Superior temporal gyrus (tissue), 1 donor: ENCODE results near the gene PHLDA2.
"Not testable (repeated sequence)": the region's sequence is repeated elsewhere in the genome, so short reads cannot be mapped to it uniquely, and the experiment has no call there.

Experiments
- DNase-seq: peaks from one replicate; pipeline ENCODE4 v3.0.0-alpha.2; 2016; ENCODE audit errors: extremely low spot score

The PHLDA2 gene

DNA sequence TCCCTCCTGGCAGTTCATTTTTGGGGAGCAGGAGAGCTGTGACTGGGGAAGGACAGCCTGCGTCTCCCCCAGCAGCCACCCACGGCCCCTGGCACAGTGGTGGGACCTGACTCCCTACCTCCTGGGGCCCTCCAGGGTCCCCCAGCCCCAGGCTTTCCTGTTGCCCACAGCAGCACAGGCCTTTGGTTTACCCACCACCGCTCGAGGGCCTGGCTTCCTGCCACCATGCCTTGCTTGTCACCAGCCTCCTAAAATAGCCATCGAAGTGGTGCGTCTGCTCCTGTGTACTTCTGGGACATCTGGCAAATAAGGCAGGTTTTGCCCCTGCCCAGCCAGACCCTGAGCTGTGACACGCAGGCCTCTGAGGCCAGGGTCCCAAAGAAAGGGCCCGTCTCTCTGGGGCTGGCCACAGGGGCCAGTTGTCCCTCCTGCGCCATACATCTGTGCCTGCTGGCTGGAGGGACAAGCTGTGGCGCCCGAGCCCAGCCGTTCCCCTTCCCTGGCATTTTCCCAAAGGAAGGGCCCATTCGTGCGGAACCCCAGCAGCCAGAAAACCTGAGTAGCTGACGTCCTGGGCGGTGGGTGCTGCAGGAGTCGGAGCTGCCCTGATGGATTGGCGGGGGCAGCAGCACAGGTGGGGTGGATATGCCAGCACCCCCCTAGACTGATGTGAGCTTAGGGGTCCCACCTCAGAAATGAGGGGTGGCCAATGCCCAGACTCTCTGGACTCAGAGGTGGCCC lies 14.6 kb downstream of the PHLDA2 start:
- peak; percentile 24 for DNase-seq

DNA sequence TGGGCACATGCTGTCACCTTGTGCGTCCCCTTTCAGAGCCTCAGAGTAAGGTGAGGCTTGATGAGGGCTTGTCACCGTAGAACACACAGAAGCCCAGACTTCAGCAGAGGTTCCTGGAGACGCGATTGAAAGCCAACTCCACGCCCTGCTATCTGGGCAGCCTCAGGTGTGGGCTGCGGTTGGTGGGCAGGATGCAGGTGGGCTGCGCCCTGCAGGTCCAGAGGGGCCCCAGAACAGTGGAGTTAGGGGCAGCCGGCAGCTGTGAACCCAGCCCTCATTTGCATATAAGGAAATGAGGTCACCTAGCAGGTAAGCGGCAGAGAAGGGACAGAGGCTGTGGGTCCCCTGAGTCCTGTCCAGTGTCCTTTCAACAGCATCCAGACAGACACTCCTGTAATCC lies 15.4 kb downstream of the PHLDA2 start:
- DNase-seq: no peak

DNA sequence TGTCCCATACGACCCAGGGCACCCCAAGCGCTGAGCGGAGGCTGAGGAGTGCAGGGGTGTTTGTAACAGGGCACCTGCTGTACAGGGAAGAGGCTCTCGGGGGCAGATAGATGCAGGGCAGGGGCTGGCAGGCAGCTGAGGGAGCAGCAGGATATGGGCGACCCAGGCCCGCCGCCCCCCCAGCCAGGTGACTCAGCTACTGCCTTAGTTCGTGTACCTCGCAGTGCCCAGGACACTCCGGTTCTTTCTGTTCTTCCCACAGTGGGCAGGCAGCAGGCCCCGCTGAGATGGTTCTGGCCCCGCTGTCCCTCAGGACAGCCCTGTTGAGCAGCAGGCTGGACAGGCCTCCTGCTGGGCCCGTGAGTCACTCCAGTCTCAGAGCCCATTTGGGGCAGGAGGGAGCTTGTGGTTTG lies 16.2 kb downstream of the PHLDA2 start:
- DNase-seq: no peak

DNA sequence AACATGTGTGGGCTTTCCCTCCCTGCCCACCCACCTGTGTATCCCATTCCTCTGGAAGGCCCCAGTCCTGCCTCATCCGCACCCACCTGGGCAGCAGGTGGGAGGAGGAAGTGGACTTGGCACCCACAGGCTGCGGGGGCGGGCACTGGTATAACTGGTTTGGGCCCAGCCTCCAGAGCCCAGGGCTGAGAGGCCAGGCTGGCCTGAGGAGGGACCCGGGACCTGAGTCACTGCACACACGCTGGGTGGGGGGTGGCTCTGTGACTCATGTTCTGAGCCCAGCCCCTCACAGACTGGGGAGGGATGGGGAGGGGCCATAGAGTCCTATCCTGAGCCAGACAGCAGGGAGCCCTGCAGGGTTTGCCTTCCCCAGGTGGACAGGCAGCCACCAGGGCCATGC lies 16.7 kb downstream of the PHLDA2 start:
- DNase-seq: no peak

GRCh38 chr11:2911785-2912391 lies 17.3 kb downstream of the PHLDA2 start:
- DNase-seq: no peak

DNA sequence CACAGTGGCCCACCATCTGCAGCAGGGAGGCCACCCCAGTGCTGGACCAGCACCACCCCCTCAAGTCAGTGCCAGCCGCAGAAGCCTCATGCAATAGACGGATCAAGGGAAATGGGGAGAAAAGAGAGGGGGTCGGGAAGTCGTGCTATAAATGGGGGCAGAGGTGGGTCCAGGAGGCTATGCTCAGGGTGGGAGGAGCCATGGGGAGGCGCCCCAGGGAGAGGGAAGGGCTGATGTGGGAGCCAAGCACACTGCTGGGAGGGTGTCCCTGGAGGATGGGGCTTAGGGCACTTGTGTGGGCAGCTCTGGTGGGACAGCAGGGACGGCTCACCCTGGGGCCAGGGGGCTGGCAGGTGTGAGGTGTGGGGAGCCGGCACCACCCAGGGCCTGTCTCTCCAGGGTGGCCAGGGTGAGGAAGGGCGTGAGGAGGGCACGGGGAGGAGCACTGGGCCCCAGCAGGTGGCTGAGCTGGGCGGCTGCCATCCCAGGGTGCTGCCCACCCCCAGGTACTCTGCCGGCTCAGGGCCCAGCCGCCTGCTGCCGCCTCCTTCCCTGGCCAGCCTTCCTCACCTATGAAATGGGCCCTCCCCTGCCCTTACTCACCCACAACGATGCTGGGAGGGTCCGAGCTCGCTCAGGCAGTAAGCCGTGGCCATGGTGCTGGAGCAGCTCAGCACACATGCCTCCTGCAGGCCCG lies 18.0 kb downstream of the PHLDA2 start:
- no peak for DNase-seq

- no peak for DNase-seq
Measured at GRCh38 chr11:2910401-2910955, 18.7 kb downstream of the PHLDA2 start.

DNA sequence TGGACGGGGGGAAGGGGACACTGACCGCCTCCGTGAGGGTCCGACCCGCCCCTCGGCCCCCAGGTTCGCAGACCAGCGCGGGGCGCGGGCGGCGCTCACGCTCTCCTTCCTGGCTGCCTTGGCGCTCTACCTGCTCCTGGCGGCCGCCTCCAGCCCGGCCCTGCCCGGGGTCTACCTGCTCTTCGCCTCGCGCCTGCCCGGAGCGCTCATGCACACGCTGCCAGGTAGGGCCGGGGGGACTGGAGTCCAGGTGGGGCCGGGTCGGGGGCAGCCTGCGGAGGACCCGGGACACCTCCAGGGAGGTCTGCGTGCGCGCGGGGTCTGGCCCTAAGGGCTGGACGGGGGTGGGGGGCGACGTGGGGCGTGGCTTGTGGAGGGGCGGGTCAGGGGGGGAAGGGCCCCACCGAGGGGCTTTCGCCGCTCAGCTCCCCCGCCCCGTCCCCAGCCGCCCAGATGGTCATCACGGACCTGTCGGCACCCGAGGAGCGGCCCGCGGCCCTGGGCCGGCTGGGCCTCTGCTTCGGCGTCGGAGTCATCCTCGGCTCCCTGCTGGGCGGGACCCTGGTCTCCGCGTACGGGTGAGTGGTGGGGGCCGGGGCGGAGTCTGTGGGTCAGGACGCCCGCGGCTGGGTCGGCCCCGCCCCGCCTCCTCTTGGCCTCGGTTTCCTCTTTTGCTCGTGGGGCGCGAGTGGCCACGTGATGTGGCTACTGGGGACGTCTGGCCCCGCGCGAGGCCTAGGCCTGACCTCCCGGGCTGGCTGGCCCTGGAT lies 19.9 kb downstream of the PHLDA2 start:
- DNase-seq: no peak

GRCh38 chr11:2908130-2908529 lies 21.1 kb downstream of the PHLDA2 start:
- DNase-seq: no peak

GRCh38 chr11:2905299-2905698 lies 23.9 kb downstream of the PHLDA2 start:
- not testable (repeated sequence) for DNase-seq

DNA sequence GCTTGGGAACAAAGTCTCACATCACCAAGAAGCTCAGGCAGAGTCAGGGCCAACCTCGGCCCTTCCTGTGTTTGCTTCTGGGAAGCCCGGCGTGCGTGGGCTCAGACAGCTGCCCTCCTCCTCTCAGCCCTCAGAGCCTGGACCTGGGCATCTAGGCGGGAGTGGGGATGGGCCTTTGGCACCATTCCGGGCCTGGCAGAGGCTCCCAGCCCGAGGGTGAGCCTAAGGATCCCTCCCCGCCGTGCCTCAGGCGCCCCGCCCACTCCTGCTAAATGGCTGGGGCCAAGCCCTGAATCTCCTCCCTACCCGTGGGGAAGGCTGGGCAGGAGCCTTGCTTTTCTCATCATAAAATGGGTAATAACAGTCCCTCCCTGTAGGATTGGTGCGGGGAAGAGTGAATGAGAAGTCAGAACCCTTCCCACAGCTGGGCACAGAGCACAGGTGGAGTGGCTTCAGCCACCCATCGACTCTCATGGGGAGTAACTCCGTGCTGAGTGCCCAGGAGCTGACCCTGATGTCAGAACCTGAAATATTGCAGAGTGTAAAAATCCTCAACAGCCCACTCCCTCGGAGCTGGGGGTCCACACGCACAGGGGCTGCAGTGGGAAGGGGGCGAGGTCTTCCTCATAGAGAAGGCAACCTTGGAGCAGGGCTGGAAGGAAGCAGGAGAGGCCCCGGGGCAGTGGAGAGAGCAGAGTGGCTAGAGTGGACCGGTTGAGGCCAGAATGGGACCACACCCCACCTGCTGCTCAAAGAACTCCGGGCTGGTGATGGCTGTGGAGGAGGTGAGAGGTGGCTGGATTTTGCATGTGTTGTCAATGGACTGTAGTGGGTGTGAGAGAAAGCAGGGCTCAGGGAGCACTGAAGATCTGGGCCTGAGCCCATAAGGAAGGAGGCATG lies 24.8 kb downstream of the PHLDA2 start:
- no peak for DNase-seq

GRCh38 chr11:2903672-2904011 lies 25.6 kb downstream of the PHLDA2 start:
- no peak for DNase-seq

GRCh38 chr11:2902784-2903671 lies 26.2 kb downstream of the PHLDA2 start:
- no peak for DNase-seq

GRCh38 chr11:2901854-2902783 lies 27.1 kb downstream of the PHLDA2 start:
- DNase-seq: peak; percentile 55

- no peak for DNase-seq
Measured at GRCh38 chr11:2901196-2901796, 27.9 kb downstream of the PHLDA2 start.

- DNase-seq: no peak
Measured at GRCh38 chr11:2899080-2899783, 30.0 kb downstream of the PHLDA2 start.

DNA sequence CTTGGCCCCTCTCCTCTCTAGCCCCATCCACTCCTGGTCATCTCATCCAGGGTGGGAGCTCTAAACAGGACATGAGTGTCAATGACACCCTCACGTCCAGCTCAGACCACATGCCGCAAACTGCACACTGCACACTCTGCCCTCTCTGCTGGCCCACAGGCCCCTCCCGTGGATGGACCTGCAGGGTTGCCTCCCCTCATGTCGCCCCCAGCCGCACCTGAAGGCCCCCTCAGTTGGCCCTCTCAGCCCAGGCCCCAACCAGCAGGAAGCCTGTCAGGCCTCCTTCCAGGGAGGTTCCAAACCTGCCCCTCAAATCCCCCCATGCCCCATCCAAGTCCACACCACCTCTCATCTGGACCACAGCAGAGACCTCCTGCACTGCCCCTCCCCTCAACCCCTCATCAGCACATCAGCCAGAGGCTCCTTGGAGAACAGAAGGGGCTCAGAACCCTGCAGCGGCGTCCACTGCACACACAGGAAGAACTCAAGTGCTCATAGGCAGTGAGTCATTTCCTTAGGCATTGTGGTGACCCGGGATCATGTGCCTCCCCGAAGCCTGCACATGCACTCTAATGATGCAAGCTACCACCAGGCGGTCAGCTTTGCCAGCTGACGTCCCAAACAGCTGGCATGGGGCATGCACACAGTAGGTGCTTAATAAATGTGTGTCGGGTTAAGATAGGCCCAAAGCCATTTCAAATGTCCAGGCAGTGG lies 30.7 kb downstream of the PHLDA2 start:
- no peak for DNase-seq
